ENCODE results near the gene NUTF2.
"Not testable (repeated sequence)": the region's sequence is repeated elsewhere in the genome, so short reads cannot be mapped to it uniquely, and the experiment has no call there.

Gene NUTF2

GRCh38 chr16:67888331-67888730 lies 41.6 kb downstream of the NUTF2 start:
- no peak for DNase-seq

- no peak for DNase-seq
Observed at GRCh38 chr16:67892375-67892774, 45.6 kb downstream of the NUTF2 start.

- DNase-seq, result peak; percentile 89 to 95 (median 92)
Observed at GRCh38 chr16:67892899-67893742, 46.4 kb downstream of the NUTF2 start, which contains the start of gene PSKH1. Gene PSKH1 (plus strand): TSS chr16:67893254. CDS start chr16:67908750, 15,496 bp downstream.

- no peak for DNase-seq
Observed at GRCh38 chr16:67893743-67894399, 47.1 kb downstream of the NUTF2 start.

- DNase-seq, result no peak
Observed at GRCh38 chr16:67897231-67897630, 50.5 kb downstream of the NUTF2 start.

- no peak for DNase-seq
Observed at GRCh38 chr16:67901734-67902133, 55.0 kb downstream of the NUTF2 start.

- DNase-seq, result no peak
Observed at GRCh38 chr16:67902831-67903230, 56.1 kb downstream of the NUTF2 start.

GRCh38 chr16:67907397-67908180 lies 60.9 kb downstream of the NUTF2 start:
- DNase-seq, result no peak

GRCh38 chr16:67909056-67909742 lies 62.5 kb downstream of the NUTF2 start:
- no peak for DNase-seq

- DNase-seq, result peak in 1 of 5 donors; percentile 75
Observed at GRCh38 chr16:67910158-67910557, 63.4 kb downstream of the NUTF2 start.

GRCh38 chr16:67914758-67915495 lies 68.2 kb downstream of the NUTF2 start:
- no peak for DNase-seq

- not testable (repeated sequence) for DNase-seq
Observed at GRCh38 chr16:67915496-67915769, 68.7 kb downstream of the NUTF2 start.

GRCh38 chr16:67915831-67916723 lies 69.3 kb downstream of the NUTF2 start:
- no peak for DNase-seq

- DNase-seq, result no peak
Observed at GRCh38 chr16:67917140-67917851, 70.6 kb downstream of the NUTF2 start.

- peak in 1 of 5 donors; percentile 57 for DNase-seq
Observed at GRCh38 chr16:67917852-67918236, 71.1 kb downstream of the NUTF2 start.

GRCh38 chr16:67919622-67920221 lies 73.0 kb downstream of the NUTF2 start:
- DNase-seq, result no peak
